ENCODE measurements around the gene ADAM10.

ADAM10 gene

DNA sequence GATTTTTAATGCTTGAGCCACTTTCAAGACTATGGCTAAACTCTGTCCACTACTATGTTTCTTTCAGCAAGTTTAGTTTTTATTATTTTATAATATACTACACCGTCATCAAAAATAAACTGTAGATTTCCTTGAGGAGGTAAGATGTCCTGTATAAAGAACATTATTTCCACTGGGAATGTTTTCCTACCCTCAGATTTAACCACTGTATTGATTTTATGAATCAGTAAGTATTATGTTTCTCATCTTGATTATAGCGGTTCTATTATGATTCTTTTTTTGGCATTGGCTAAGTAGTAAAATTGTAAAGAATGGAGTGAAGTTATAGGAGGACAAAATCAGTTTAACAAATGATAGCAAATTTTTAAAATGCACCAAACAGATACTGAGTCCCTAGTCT lies 44.4 kb downstream of the ADAM10 start:
- TF ChIP-seq, protein P1, sequence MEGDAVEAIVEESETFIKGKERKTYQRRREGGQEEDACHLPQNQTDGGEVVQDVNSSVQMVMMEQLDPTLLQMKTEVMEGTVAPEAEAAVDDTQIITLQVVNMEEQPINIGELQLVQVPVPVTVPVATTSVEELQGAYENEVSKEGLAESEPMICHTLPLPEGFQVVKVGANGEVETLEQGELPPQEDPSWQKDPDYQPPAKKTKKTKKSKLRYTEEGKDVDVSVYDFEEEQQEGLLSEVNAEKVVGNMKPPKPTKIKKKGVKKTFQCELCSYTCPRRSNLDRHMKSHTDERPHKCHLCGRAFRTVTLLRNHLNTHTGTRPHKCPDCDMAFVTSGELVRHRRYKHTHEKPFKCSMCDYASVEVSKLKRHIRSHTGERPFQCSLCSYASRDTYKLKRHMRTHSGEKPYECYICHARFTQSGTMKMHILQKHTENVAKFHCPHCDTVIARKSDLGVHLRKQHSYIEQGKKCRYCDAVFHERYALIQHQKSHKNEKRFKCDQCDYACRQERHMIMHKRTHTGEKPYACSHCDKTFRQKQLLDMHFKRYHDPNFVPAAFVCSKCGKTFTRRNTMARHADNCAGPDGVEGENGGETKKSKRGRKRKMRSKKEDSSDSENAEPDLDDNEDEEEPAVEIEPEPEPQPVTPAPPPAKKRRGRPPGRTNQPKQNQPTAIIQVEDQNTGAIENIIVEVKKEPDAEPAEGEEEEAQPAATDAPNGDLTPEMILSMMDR (IDR thresholded peaks at IDR 0.05; ENCODE audit: unreplicated experiment in 3 of 3) = no peak
- peaks cover 14% of the 10 kb centered on the region for H3K9me3 Mint-ChIP-seq
- H3K27me3 Mint-ChIP-seq (ENCODE audit: low read depth) = no peaks in the 10 kb centered on the region
- no peak overlapping the region for H3K27ac Mint-ChIP-seq
- peaks cover 66% of the 10 kb centered on the region for H3K36me3 Mint-ChIP-seq (ENCODE audit: low read depth)
- no peak overlapping the region for H3K4me3 Mint-ChIP-seq
- no peaks in the 10 kb centered on the region for H3K4me1 Mint-ChIP-seq

DNA sequence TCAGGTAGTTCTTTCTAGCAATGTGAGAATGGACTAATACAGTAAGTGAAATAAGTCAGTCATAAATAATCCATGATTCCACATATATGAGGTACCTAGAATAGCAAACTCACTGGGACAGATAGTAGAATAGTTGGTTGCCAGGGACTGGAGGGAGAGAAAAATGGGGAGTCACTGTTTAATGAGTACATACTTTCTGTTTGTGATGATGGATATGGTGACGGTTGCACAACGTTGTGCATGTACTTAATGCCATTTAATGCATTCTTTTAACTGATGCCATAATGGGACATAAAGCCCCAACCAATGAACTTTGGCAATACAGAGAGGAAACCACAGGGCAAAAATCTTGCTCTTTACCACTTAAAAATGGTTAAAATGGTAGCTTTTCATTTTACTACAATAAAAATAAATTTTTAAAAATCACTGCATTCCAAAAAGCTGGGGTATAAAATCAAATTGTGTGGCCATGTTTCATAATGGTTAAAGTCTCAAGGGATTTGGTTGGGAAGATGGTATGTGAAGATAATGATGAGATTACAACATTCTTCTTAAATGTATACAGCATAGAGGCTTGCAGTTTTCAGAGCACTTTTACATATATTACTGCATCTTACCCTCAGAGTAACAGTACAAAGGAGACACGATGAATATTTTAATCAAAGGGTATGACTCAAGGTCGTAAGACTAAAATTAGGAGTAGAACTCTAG lies 45.2 kb downstream of the ADAM10 start:
- Mint-ChIP-seq H3K4me3 (no peak overlapping the region), H3K36me3 (ENCODE audit: low read depth) (peaks cover 74% of the 10 kb centered on the region), H3K4me1 (no peaks in the 10 kb centered on the region), H3K27ac (no peak overlapping the region), H3K27me3 (ENCODE audit: low read depth) (no peaks in the 10 kb centered on the region), H3K9me3 (peaks cover 20% of the 10 kb centered on the region)
- TF ChIP-seq, protein P1 (IDR thresholded peaks at IDR 0.05; ENCODE audit: unreplicated experiment in 3 of 3) = no peak

DNA sequence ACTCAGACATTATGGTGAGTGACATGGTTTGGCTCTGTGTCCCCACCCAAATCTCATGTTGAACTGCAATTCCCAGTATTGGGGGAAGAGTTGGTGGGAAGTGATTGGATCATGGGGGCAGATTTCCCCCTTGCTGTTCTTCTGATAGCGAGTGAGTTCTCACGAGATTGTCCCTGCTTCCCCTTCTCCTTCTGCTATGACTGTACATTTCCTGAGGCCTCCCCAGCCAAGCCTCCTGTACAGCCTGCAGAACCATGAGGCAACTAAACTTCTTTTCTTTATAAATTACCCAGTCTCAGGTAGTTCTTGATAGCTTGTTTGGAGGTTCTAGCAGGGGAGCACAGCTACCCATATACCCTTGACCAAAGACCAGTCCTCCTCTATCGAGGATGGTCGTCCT lies 45.9 kb downstream of the ADAM10 start:
- Mint-ChIP-seq H3K27me3 (ENCODE audit: low read depth) (no peaks in the 10 kb centered on the region), H3K9me3 (peaks cover 26% of the 10 kb centered on the region), H3K27ac (no peak overlapping the region), H3K4me3 (no peak overlapping the region), H3K4me1 (no peaks in the 10 kb centered on the region), H3K36me3 (ENCODE audit: low read depth) (peaks cover 80% of the 10 kb centered on the region)
- TF ChIP-seq, protein P1 (IDR thresholded peaks at IDR 0.05; ENCODE audit: unreplicated experiment in 3 of 3) = no peak

GRCh38 chr15:58702233-58702632 lies 47.3 kb downstream of the ADAM10 start:
- Mint-ChIP-seq H3K4me1 (no peaks in the 10 kb centered on the region), H3K27me3 (ENCODE audit: low read depth) (no peaks in the 10 kb centered on the region), H3K36me3 (ENCODE audit: low read depth) (peaks cover 85% of the 10 kb centered on the region), H3K9me3 (peaks cover 26% of the 10 kb centered on the region), H3K4me3 (no peak overlapping the region), H3K27ac (no peak overlapping the region)
- TF ChIP-seq, protein P1 (IDR thresholded peaks at IDR 0.05; ENCODE audit: unreplicated experiment in 3 of 3) = no peak

DNA sequence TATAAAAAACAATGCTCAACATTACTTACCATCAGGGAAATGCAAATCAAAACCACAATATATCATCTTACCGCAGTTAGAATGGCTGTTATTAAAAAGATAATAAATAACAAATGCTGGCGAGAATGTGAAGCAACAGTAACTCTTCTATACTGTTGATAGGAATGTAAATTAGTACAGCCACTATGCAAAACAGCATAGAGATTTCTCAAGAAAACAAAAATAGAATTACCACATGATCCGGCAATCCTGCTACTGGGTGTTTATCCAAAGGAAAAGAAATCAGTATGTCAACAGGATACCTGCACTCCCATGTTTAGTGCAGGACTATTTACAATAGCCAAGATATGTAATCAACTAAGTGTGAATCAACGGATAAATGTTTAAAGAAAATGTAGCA lies 48.1 kb downstream of the ADAM10 start:
- no peaks in the 10 kb centered on the region for H3K27me3 Mint-ChIP-seq (ENCODE audit: low read depth)
- TF ChIP-seq, protein P1 (IDR thresholded peaks at IDR 0.05; ENCODE audit: unreplicated experiment in 3 of 3) = no peak
- peaks cover 87% of the 10 kb centered on the region for H3K36me3 Mint-ChIP-seq (ENCODE audit: low read depth)
- peaks cover 26% of the 10 kb centered on the region for H3K9me3 Mint-ChIP-seq
- H3K4me1 Mint-ChIP-seq = no peaks in the 10 kb centered on the region
- H3K27ac Mint-ChIP-seq = no peak overlapping the region
- no peak overlapping the region for H3K4me3 Mint-ChIP-seq

GRCh38 chr15:58699769-58700168 lies 49.7 kb downstream of the ADAM10 start:
- no peak overlapping the region for H3K4me3 Mint-ChIP-seq
- H3K27me3 Mint-ChIP-seq (ENCODE audit: low read depth) = no peaks in the 10 kb centered on the region
- H3K4me1 Mint-ChIP-seq = no peaks in the 10 kb centered on the region
- peaks cover 78% of the 10 kb centered on the region for H3K36me3 Mint-ChIP-seq (ENCODE audit: low read depth)
- TF ChIP-seq, protein P1 (IDR thresholded peaks at IDR 0.05; ENCODE audit: unreplicated experiment in 3 of 3) = no peak
- no peak overlapping the region for H3K27ac Mint-ChIP-seq
- peaks cover 26% of the 10 kb centered on the region for H3K9me3 Mint-ChIP-seq
